DMS53 treated with DMSO at 0.1 percent for 48 hours (cell line): Measurements from ENCODE around the gene TRIM41.
"Not testable (repeated sequence)": the region's sequence is repeated elsewhere in the genome, so short reads cannot be mapped to it uniquely, and the experiment has no call there.

Experiments
- DNase-seq: peaks from one replicate; lab custom pipeline; 2025; ENCODE audit not compliant: unreplicated experiment; lab: John Stamatoyannopoulos, UW

Gene TRIM41

DNA sequence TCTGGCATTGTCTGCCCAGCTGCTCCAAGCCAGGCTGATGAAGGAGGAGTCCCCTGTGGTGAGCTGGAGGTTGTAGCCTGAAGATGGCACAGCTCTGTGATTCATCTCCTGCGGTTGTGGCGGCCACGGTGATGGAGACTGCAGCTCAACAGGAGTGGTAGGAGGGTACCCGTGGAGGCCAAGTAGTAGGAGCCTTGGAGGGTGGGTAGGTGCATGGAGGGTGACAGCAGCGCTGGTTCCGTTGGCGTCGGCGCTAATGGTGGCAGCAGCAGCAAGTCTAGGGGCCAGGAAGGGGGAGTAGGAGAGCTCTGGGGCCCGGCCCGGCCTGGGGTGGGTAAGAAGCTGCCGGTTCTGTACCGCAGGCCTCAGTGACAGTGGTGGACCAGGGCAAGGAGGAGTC lies 60.3 kb downstream of the TRIM41 start:
- no peak for DNase-seq

DNA sequence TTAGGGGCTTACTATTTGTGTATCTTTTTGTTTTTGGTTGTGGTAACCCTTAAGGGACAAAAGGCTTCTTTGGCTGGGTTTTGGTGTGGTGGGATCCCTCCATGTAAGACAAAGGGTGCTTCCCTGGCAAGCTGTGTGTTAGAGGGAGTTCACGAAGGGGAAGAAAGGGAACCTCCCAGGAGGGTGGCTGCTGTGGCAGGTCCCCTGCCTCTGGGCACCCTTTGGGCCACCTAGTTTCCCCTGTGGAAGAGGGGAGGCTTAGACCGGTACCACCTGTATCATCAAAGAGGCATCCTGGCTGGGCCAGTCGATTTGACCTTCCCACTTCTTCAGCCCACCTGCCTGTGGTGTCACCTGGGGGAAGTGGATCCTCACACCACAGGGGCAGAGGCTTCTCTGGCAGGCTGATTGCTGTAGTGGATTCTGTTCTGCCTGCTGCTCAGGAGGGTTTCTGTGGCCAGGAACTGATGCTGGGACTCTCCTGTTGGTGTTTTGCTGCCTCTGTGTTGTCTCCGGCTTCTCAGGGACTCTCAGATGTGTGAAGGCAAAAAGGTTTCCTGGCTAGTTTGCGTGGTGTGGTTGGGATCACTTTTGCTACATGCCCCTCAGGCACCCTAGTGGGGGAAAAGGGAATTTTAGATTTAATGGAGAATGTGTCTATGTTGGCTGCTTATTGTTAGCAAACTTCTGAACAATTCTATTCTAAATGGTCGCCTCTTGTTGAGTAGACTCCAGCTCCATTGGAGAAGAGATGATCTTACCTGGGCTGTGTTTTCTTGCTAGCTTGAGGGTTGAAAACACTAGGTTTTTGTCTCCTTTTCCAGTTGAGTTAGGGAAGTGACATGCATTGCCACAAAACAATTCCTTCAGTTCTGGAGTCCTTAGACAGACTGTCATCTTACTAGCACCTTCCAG lies 61.0 kb downstream of the TRIM41 start:
- DNase-seq: not testable (repeated sequence)
